ENCODE data around the gene TADA2A.

GRCh38 chr17:37368577-37368976, 38.1 kb upstream of the TADA2A start:
- TF ChIP-seq CTCF (IDR thresholded peaks at IDR 0.05) (no peak), RAD21 (conservative IDR thresholded peaks at IDR 0.05 in 1 of 2, IDR thresholded peaks at IDR 0.05 in 1 of 2) (no peak), REST (IDR thresholded peaks at IDR 0.05) (no peak), NPAS2 (CRISPR knock-in tag; IDR thresholded peaks at IDR 0.05; ENCODE audit: borderline replicate concordance) (no peak), E2F6 (IDR thresholded peaks at IDR 0.05; ENCODE audit: borderline replicate concordance, low read depth) (no peak), ELK1 (IDR thresholded peaks at IDR 0.05; ENCODE audit: low read depth, low read length) (no peak), POLR2A (IDR thresholded peaks at IDR 0.05; ENCODE audit: low read length) (no peak)
